ENCODE results near the gene TMC5.

TMC5 gene

GRCh38 chr16:19481296-19481695 lies 63.6 kb downstream of the TMC5 start:
- no peaks in the 10 kb centered on the region for H3K4me1 ChIP-seq (ENCODE audit: insufficient read depth, poor library complexity, severe bottlenecking)
- H3K9me3 ChIP-seq (ENCODE audit: severe bottlenecking): no peaks in the 10 kb centered on the region
- ATAC-seq (ENCODE audit: low read depth): no peak
- H3K36me3 ChIP-seq (ENCODE audit: low read depth): 0 out of 2 replicates have a peak, but pooled peaks cover 3% of the 10 kb centered on the region
- DNase-seq (ENCODE audit: low spot score): no peak
- no peak for TF ChIP-seq CTCF (IDR thresholded peaks at IDR 0.05; ENCODE audit: poor library complexity, severe bottlenecking)
- no peak overlapping the region for H3K27ac ChIP-seq (ENCODE audit: poor library complexity, severe bottlenecking)
- H3K27me3 ChIP-seq (ENCODE audit: insufficient read depth, poor library complexity, severe bottlenecking): no peaks in the 10 kb centered on the region
- no peak overlapping the region for H3K4me3 ChIP-seq (ENCODE audit: severe bottlenecking)

- no peak for DNase-seq (ENCODE audit: low spot score)
- Histone ChIP-seq H3K36me3 (ENCODE audit: low read depth) (0 out of 2 replicates have a peak, but pooled peaks cover 3% of the 10 kb centered on the region), H3K27me3 (ENCODE audit: insufficient read depth, poor library complexity, severe bottlenecking) (no peaks in the 10 kb centered on the region), H3K27ac (ENCODE audit: poor library complexity, severe bottlenecking) (no peak overlapping the region), H3K9me3 (ENCODE audit: severe bottlenecking) (no peaks in the 10 kb centered on the region), H3K4me3 (ENCODE audit: severe bottlenecking) (no peak overlapping the region), H3K4me1 (ENCODE audit: insufficient read depth, poor library complexity, severe bottlenecking) (no peaks in the 10 kb centered on the region)
- ATAC-seq (ENCODE audit: low read depth): no peak
- no peak for TF ChIP-seq CTCF (IDR thresholded peaks at IDR 0.05; ENCODE audit: poor library complexity, severe bottlenecking)
These were observed 64.1 kb downstream of the TMC5 start for GRCh38 chr16:19481769-19482168.

GRCh38 chr16:19482291-19482690 lies 64.6 kb downstream of the TMC5 start:
- Histone ChIP-seq H3K4me1 (ENCODE audit: insufficient read depth, poor library complexity, severe bottlenecking) (no peaks in the 10 kb centered on the region), H3K27me3 (ENCODE audit: insufficient read depth, poor library complexity, severe bottlenecking) (no peaks in the 10 kb centered on the region), H3K9me3 (ENCODE audit: severe bottlenecking) (no peaks in the 10 kb centered on the region), H3K36me3 (ENCODE audit: low read depth) (0 out of 2 replicates have a peak, but pooled peaks cover 3% of the 10 kb centered on the region), H3K4me3 (ENCODE audit: severe bottlenecking) (no peak overlapping the region), H3K27ac (ENCODE audit: poor library complexity, severe bottlenecking) (no peak overlapping the region)
- ATAC-seq (ENCODE audit: low read depth): no peak
- no peak for DNase-seq (ENCODE audit: low spot score)
- TF ChIP-seq CTCF (IDR thresholded peaks at IDR 0.05; ENCODE audit: poor library complexity, severe bottlenecking): no peak

GRCh38 chr16:19484096-19484495 lies 66.4 kb downstream of the TMC5 start:
- H3K27me3 ChIP-seq (ENCODE audit: insufficient read depth, poor library complexity, severe bottlenecking): no peaks in the 10 kb centered on the region
- no peaks in the 10 kb centered on the region for H3K4me1 ChIP-seq (ENCODE audit: insufficient read depth, poor library complexity, severe bottlenecking)
- no peak for TF ChIP-seq CTCF (IDR thresholded peaks at IDR 0.05; ENCODE audit: poor library complexity, severe bottlenecking)
- ATAC-seq (ENCODE audit: low read depth): no peak
- DNase-seq (ENCODE audit: low spot score): no peak
- no peaks in the 10 kb centered on the region for H3K9me3 ChIP-seq (ENCODE audit: severe bottlenecking)
- H3K27ac ChIP-seq (ENCODE audit: poor library complexity, severe bottlenecking): no peak overlapping the region
- H3K36me3 ChIP-seq (ENCODE audit: low read depth): 0 out of 2 replicates have a peak, but pooled peaks cover 3% of the 10 kb centered on the region
- H3K4me3 ChIP-seq (ENCODE audit: severe bottlenecking): no peak overlapping the region

- Histone ChIP-seq H3K4me3 (ENCODE audit: severe bottlenecking) (no peak overlapping the region), H3K9me3 (ENCODE audit: severe bottlenecking) (no peaks in the 10 kb centered on the region), H3K27ac (ENCODE audit: poor library complexity, severe bottlenecking) (no peak overlapping the region), H3K27me3 (ENCODE audit: insufficient read depth, poor library complexity, severe bottlenecking) (no peaks in the 10 kb centered on the region), H3K4me1 (ENCODE audit: insufficient read depth, poor library complexity, severe bottlenecking) (no peaks in the 10 kb centered on the region), H3K36me3 (ENCODE audit: low read depth) (0 out of 2 replicates have a peak, but pooled peaks cover 3% of the 10 kb centered on the region)
- TF ChIP-seq CTCF (IDR thresholded peaks at IDR 0.05; ENCODE audit: poor library complexity, severe bottlenecking): no peak
- no peak for DNase-seq (ENCODE audit: low spot score)
- no peak for ATAC-seq (ENCODE audit: low read depth)
These were observed 67.9 kb downstream of the TMC5 start for GRCh38 chr16:19485611-19486010.

All from RWPE2 (cell line).